ENCODE measurements around the gene EPHA10.
A peak's percentile ranks its signal among the peaks of the same experiment; 100 is the strongest.

EPHA10 gene

GRCh38 chr1:37764888-37765441, at the start of gene EPHA10:
Gene EPHA10 (minus strand): TSS chr1:37765120. CDS start chr1:37765066, 54 bp downstream.
- DNase-seq (ENCODE audit: low spot score), result no peak

- DNase-seq (ENCODE audit: low spot score), result no peak
Measured at GRCh38 chr1:37814252-37814651, 49.3 kb upstream of the EPHA10 start.

- no peak for DNase-seq (ENCODE audit: low spot score)
Measured at GRCh38 chr1:37813529-37814145, 48.7 kb upstream of the EPHA10 start.

DNA sequence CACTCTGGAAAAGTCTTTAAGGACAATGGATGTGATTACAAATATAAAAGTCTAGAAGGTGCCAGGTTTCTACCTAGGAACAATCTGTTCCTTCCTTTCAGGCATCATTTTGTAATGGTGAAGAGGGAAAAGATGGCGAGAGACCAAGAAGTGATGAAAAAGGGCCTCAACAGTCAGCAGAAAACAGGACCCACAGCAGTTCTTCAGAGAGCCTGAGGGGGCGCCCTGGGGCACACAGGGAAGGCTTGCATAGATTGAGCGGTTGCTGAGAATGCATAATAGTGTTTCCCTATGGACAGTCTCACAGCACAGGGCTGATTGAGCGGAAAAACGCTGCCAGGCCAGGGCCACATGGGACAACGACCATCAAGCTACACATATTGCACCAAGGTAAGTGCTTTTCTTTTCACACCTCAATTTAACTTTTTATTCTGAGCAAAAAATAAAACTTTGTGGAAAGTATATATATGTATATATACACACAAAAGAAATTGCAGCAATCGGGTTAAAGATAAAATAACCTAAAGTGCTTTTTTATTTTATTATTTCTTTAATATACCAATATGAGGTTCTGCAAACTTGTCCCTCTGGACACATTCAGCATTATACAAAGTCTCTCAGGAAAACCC, 46.2 kb upstream of the EPHA10 start:
- DNase-seq (ENCODE audit: low spot score), result peak; percentile 71

DNA sequence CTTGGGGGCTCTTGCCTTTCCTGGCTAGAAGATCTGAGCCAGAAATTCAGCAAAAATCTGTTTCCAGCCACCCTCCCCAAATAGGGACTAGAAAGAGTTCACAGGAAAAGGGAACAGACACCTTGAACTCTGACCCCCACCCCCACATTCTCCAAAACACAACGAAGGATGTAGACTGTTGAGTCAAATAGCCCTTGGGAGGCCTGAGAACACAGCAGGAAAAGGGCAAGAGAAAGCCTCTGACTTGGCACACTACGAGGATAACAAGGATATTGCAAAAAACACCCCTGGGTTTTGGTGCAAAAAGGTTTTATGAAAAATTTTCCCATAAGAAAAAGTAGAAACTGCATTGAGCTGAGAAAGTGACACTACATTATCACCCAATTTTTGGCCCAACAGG, 45.0 kb upstream of the EPHA10 start:
- DNase-seq (ENCODE audit: low spot score), result no peak

- DNase-seq (ENCODE audit: low spot score), result peak; percentile 64
Measured at GRCh38 chr1:37808369-37809319, 43.7 kb upstream of the EPHA10 start.

GRCh38 chr1:37807555-37808368, 42.8 kb upstream of the EPHA10 start, which contains the start of the genes C1orf122 and YRDC:
Gene C1orf122 (plus strand): TSS chr1:37807790. CDS start chr1:37808405, 615 bp downstream.
Gene YRDC (minus strand): TSS chr1:37808208. CDS start chr1:37808180, 28 bp downstream.
- DNase-seq (ENCODE audit: low spot score), result peak; percentile 96

- DNase-seq (ENCODE audit: low spot score), result no peak
Measured at GRCh38 chr1:37807220-37807554, 42.3 kb upstream of the EPHA10 start.

DNA sequence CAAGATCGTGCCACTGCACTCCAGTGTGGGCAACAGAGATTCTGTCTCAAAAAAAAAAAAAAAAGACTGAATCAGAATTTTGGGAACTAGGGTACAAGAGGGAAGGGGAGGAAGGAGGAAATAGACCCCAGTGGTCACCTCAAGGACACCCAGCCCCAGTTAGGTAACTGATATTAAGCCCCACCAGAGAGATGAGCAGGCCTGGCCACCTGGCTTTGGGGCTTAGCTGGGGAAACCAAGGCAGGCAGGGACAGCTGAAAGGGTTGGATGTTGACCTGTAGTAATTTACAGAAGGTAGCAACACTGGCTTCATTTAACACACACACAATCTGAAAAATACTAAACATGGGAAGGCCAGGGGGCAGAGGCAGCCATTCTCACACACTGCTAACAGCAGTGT, 37.5 kb upstream of the EPHA10 start:
- no peak for DNase-seq (ENCODE audit: low spot score)

GRCh38 chr1:37797750-37798345, 32.9 kb upstream of the EPHA10 start:
- no peak for DNase-seq (ENCODE audit: low spot score)

GRCh38 chr1:37795340-37796125, 30.6 kb upstream of the EPHA10 start:
- peak; percentile 58 for DNase-seq (ENCODE audit: low spot score)

DNA sequence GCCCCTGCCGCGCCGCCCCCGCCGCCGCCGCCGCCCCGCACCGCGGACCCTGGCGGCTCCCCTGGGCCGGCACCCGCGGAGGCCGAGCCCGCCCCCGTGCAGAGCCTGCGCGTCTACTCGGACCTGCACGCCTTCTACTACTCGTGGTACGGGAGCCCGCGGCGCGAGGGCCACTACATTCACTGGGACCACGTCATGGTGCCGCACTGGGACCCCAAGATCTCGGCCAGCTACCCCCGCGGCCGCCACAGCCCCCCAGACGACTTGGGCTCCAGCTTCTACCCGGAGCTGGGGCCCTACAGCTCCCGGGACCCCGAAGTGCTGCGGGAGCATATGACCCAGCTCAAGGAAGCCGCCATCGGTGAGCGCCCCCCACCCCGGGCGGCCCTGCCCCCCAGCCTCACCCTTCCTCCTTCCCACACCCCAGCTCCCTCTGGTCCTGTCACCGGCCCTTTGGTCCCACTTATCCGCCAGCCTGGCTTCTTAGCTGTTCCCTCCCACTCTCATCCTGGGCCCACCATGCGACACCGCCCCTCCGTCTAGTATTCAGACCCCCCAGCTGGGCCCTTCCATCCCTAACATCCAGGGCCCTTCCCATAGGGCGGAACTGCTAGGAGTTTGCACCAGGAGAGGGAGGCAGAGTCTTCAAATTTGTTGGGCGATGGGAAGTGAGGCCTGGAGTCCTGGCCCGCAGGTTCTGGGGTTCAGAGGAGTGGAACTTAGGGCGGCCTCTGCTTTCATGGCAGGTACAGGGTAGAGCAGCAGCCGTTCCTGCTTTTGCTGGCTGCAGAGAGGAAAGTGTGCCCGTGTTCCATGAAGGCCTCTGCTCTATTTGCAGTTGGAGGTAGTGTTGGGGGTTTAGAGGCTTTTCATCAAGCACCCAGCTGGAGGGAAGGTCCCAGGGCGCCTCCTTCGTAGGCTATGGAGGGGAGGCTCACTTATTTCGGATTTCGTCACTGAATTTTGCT, 29.7 kb upstream of the EPHA10 start:
- no peak for DNase-seq (ENCODE audit: low spot score)

- DNase-seq (ENCODE audit: low spot score), result peak; percentile 67
Measured at GRCh38 chr1:37793773-37794371, 29.0 kb upstream of the EPHA10 start, which contains the start of gene MANEAL. Gene MANEAL (plus strand): TSS chr1:37793847. CDS start chr1:37794183, 336 bp downstream.

DNA sequence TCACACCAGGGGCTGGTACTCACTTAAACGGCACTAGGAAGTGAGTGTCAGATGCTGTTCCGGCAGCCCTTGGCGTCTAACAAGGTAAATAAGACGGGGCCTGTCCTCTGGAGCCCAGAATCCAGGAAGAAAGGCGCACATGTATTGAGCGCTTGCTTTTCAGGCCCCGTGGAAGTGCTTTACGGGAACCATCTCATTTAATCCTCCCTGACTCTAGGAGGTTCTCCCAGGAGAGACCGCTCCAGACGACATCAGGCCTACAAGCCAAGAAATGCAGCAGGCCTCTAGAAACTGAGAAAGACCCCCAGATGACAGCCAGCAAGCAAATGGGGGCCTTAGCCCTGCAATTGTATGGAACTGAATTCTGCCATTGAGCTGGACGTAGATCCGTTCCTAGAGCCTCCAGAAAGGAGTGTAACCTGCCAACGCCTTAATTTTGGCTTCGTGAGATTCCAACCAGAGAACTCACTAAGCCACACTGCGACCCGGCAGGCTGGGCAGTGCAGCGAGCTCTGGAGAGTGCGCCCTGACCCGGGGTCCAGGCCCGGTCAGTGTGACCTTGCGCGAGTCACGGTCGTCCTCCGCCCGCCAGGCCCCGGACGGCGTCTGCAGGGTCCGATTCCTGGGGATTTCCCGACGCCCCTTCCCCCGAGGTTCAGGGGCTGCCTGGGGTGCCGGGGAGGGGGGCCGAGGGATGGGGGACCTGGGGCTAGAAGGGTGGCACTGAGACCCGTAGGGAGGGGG, 28.2 kb upstream of the EPHA10 start:
- no peak for DNase-seq (ENCODE audit: low spot score)

DNA sequence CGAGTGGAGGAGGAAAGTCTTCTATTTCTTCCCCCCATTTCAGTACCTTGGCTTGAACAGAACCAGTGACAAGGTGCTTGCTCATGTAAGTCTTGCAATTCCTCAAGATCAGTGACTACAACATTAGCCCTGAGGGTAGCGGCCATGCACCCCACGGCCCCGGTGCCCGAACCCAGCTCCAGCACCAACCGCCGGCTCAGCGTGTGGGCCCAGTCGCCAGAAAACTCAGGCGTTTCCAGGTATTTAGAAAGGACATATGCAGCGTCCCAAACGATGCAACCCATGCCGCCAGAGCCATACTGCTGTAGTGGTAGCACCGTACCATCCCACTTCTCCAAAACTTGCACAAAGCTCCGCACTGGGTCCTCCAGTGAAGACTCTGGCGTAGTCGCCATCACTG, 17.6 kb upstream of the EPHA10 start:
- DNase-seq (ENCODE audit: low spot score), result no peak

DNA sequence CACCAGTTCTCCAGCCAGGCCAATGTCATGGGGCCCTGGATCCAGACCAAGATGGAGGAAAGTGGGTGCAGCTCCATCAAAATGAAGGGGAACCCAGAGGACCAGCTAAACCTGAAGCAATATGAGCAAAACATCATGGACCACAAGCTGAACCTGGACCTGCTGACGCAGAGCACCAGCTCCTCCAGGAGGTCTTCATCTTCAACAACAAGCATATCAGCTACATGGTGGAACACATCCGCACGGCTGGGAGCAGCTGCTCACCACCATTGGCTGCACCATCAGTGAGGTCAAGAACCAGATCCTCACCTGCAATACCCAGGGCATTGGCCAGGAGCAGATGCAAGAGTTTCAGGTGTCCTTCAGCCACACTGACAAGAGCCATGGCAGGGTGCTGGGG, 13.7 kb upstream of the EPHA10 start:
- DNase-seq (ENCODE audit: low spot score), result no peak

DNA sequence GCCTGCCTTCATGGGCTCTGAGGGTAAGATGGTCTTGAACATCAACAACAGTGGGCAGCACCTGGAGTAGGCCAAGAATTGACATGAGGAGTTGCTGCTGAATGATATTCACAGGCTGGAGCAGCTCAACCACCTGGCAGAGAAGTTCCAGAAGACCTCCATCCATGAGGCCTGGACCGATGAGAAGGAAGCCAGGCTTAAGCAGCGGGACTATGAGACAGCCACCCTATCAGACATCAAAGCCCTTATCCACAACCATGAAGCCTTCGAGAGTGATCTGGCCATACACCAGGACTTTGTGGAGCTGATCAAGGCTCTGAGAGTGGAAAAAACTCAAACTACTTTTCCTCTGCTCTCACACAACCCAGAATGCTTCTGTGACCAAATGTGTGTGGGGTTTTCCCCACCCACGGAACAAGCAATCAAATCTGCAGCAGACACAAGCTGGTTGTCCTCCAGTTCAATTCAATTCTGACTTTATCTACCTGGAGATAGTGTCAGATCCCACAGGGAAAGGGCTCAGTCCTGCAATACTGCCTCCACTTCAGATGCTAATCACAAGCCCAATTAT, 12.1 kb upstream of the EPHA10 start:
- DNase-seq (ENCODE audit: low spot score), result no peak
